ENCODE results near the gene APOL6. TPM values are rescaled to one million over a fixed set of nuclear protein-coding genes. Genes with fewer than 3 reads are reported as not detected.
"Not testable (repeated sequence)": the region's sequence is repeated elsewhere in the genome, so short reads cannot be mapped to it uniquely, and the experiment has no call there.

Gene APOL6
- total RNA-seq, 2 donors from 2014 or later: 6.0 to 7.9 TPM

- DNase-seq (no peak), ATAC-seq (no peak)
- WGBS, 2 donors: 95 to 97% methylated on average over 5 of the region's 5 CpGs
- Histone ChIP-seq H3K27ac (no peak overlapping the region), H3K4me1 (no peaks in the 10 kb centered on the region), H3K4me3 (no peak overlapping the region), H3K27me3 (no peaks in the 10 kb centered on the region), H3K9me3 (no peaks in the 10 kb centered on the region), H3K36me3 (replicated peaks in 1 of 2; ENCODE audit: insufficient read depth in 1 of 2, low read depth in 2 of 2) (no peaks in the 10 kb centered on the region)
- intact Hi-C loops (cut with DNase I): no loop called here
- TF ChIP-seq POLR2A (IDR thresholded peaks at IDR 0.05): no peak
- no peak for TF ChIP-seq CTCF (IDR thresholded peaks at IDR 0.05)
Observed at GRCh38 chr22:35664955-35665587, 16.8 kb downstream of the APOL6 start.

- H3K27me3 ChIP-seq; intact Hi-C loops (cut with DNase I); H3K9me3 ChIP-seq; H3K4me1 ChIP-seq; DNase-seq; H3K4me3 ChIP-seq; ATAC-seq; H3K36me3 ChIP-seq (replicated peaks in 1 of 2; ENCODE audit: insufficient read depth in 1 of 2, low read depth in 2 of 2); H3K27ac ChIP-seq: not testable (repeated sequence)
- WGBS, 2 donors: 59 to 75% methylated on average over 1 of the region's 1 CpG
Observed at GRCh38 chr22:35666699-35667098, 18.5 kb downstream of the APOL6 start.

GRCh38 chr22:35674335-35674734 lies 26.1 kb downstream of the APOL6 start:
- DNase-seq (no peak), ATAC-seq (no peak)
- intact Hi-C loops (cut with DNase I): no loop called here
- Histone ChIP-seq H3K27me3 (no peaks in the 10 kb centered on the region), H3K4me3 (no peak overlapping the region), H3K9me3 (no peaks in the 10 kb centered on the region), H3K36me3 (replicated peaks in 1 of 2; ENCODE audit: insufficient read depth in 1 of 2, low read depth in 2 of 2) (no peaks in the 10 kb centered on the region), H3K4me1 (no peaks in the 10 kb centered on the region), H3K27ac (no peak overlapping the region)
- TF ChIP-seq POLR2A (IDR thresholded peaks at IDR 0.05) (no peak), CTCF (IDR thresholded peaks at IDR 0.05) (no peak)

GRCh38 chr22:35676065-35676464 lies 27.8 kb downstream of the APOL6 start:
- H3K4me3 ChIP-seq; H3K4me1 ChIP-seq; DNase-seq; intact Hi-C loops (cut with DNase I); H3K27me3 ChIP-seq; H3K36me3 ChIP-seq (replicated peaks in 1 of 2; ENCODE audit: insufficient read depth in 1 of 2, low read depth in 2 of 2); H3K27ac ChIP-seq; H3K9me3 ChIP-seq; ATAC-seq: not testable (repeated sequence)
- 23 to 36% methylated on average over 1 of the region's 1 CpG for WGBS, 2 donors

GRCh38 chr22:35677460-35678187 lies 29.4 kb downstream of the APOL6 start:
- no peak for TF ChIP-seq CTCF (IDR thresholded peaks at IDR 0.05)
- TF ChIP-seq POLR2A (IDR thresholded peaks at IDR 0.05): no peak
- no peaks in the 10 kb centered on the region for H3K36me3 ChIP-seq (replicated peaks in 1 of 2; ENCODE audit: insufficient read depth in 1 of 2, low read depth in 2 of 2)
- no peak for DNase-seq
- H3K9me3 ChIP-seq: no peaks in the 10 kb centered on the region
- ATAC-seq: no peak
- WGBS, 2 donors: 66 to 70% methylated on average over 7 of the region's 7 CpGs
- H3K4me3 ChIP-seq: no peak overlapping the region
- no peaks in the 10 kb centered on the region for H3K4me1 ChIP-seq
- H3K27ac ChIP-seq: no peak overlapping the region
- intact Hi-C loops (cut with DNase I): no loop called here
- no peaks in the 10 kb centered on the region for H3K27me3 ChIP-seq

GRCh38 chr22:35678836-35679235 lies 30.6 kb downstream of the APOL6 start:
- H3K36me3 ChIP-seq (replicated peaks in 1 of 2; ENCODE audit: insufficient read depth in 1 of 2, low read depth in 2 of 2): no peaks in the 10 kb centered on the region
- H3K4me1 ChIP-seq: no peaks in the 10 kb centered on the region
- intact Hi-C loops (cut with DNase I): no loop called here
- no peak overlapping the region for H3K27ac ChIP-seq
- H3K27me3 ChIP-seq: no peaks in the 10 kb centered on the region
- DNase-seq (no peak), ATAC-seq (no peak)
- no peaks in the 10 kb centered on the region for H3K9me3 ChIP-seq
- no peak for TF ChIP-seq CTCF (IDR thresholded peaks at IDR 0.05)
- TF ChIP-seq POLR2A (IDR thresholded peaks at IDR 0.05): no peak
- no peak overlapping the region for H3K4me3 ChIP-seq
- WGBS, 2 donors: 63 to 76% methylated on average over 2 of the region's 2 CpGs

- H3K4me3 ChIP-seq; H3K27ac ChIP-seq; intact Hi-C loops (cut with DNase I); H3K27me3 ChIP-seq; H3K36me3 ChIP-seq (replicated peaks in 1 of 2; ENCODE audit: insufficient read depth in 1 of 2, low read depth in 2 of 2); ATAC-seq; H3K4me1 ChIP-seq; DNase-seq; H3K9me3 ChIP-seq: not testable (repeated sequence)
- WGBS, 2 donors: 62 to 65% methylated on average over 4 of the region's 4 CpGs
Observed at GRCh38 chr22:35679492-35679891, 31.2 kb downstream of the APOL6 start.

Data from body of pancreas (tissue), 4 donors.